Measurements from ENCODE around the gene F7.
"Not testable (repeated sequence)": the region's sequence is repeated elsewhere in the genome, so short reads cannot be mapped to it uniquely, and the experiment has no call there.

The F7 gene

GRCh38 chr13:113099142-113099541, 6.4 kb upstream of the F7 start:
- no peak for DNase-seq
- no peak overlapping the region for H3K27ac ChIP-seq
- H3K27me3 ChIP-seq (replicated peaks) = peaks cover 15% of the 10 kb centered on the region
- no peak overlapping the region for H3K4me3 ChIP-seq (ENCODE audit: low read depth, low read length)
- TF ChIP-seq CTCF (IDR thresholded peaks at IDR 0.05; ENCODE audit: low read depth, low read length, missing control alignments) = no peak
- no peaks in the 10 kb centered on the region for H3K36me3 ChIP-seq (replicated peaks)
- in situ Hi-C loops (cut with HindIII; ENCODE audit: low pct_ligation_motif_present, low sequenced_read_pairs) = no loop called here

GRCh38 chr13:113102302-113102701, 3.3 kb upstream of the F7 start:
- H3K36me3 ChIP-seq (replicated peaks); H3K27ac ChIP-seq; H3K4me3 ChIP-seq (ENCODE audit: low read depth, low read length); in situ Hi-C loops (cut with HindIII; ENCODE audit: low pct_ligation_motif_present, low sequenced_read_pairs); DNase-seq: not testable (repeated sequence)
- peaks cover 12% of the 10 kb centered on the region for H3K27me3 ChIP-seq (replicated peaks)

- no peaks in the 10 kb centered on the region for H3K36me3 ChIP-seq (replicated peaks)
- H3K27ac ChIP-seq = no peak overlapping the region
- in situ Hi-C loops (cut with HindIII; ENCODE audit: low pct_ligation_motif_present, low sequenced_read_pairs) = no loop called here
- TF ChIP-seq CTCF (IDR thresholded peaks at IDR 0.05; ENCODE audit: low read depth, low read length, missing control alignments) = no peak
- DNase-seq = no peak
- H3K4me3 ChIP-seq (ENCODE audit: low read depth, low read length) = no peak overlapping the region
- H3K27me3 ChIP-seq (replicated peaks) = peaks cover 12% of the 10 kb centered on the region
These were observed 2.9 kb upstream of the F7 start for GRCh38 chr13:113102727-113103126.

GRCh38 chr13:113103646-113104045, 1.9 kb upstream of the F7 start:
- peaks cover 7% of the 10 kb centered on the region for H3K27me3 ChIP-seq (replicated peaks)
- no peak for DNase-seq
- no peak for TF ChIP-seq CTCF (IDR thresholded peaks at IDR 0.05; ENCODE audit: low read depth, low read length, missing control alignments)
- H3K36me3 ChIP-seq (replicated peaks) = no peaks in the 10 kb centered on the region
- no peak overlapping the region for H3K27ac ChIP-seq
- H3K4me3 ChIP-seq (ENCODE audit: low read depth, low read length) = no peak overlapping the region
- in situ Hi-C loops (cut with HindIII; ENCODE audit: low pct_ligation_motif_present, low sequenced_read_pairs) = no loop called here

- H3K27ac ChIP-seq = no peak overlapping the region
- no peak for TF ChIP-seq CTCF (IDR thresholded peaks at IDR 0.05; ENCODE audit: low read depth, low read length, missing control alignments)
- H3K4me3 ChIP-seq (ENCODE audit: low read depth, low read length) = no peak overlapping the region
- DNase-seq = no peak
- in situ Hi-C loops (cut with HindIII; ENCODE audit: low pct_ligation_motif_present, low sequenced_read_pairs) = no loop called here
- peaks cover 19% of the 10 kb centered on the region for H3K27me3 ChIP-seq (replicated peaks)
- H3K36me3 ChIP-seq (replicated peaks) = no peaks in the 10 kb centered on the region
These were observed 396 bp downstream of the F7 start for GRCh38 chr13:113105921-113106452.

GRCh38 chr13:113106711-113107351, 1.2 kb downstream of the F7 start:
- no peak for TF ChIP-seq CTCF (IDR thresholded peaks at IDR 0.05; ENCODE audit: low read depth, low read length, missing control alignments)
- DNase-seq = no peak
- Histone ChIP-seq H3K4me3 (ENCODE audit: low read depth, low read length) (no peak overlapping the region), H3K36me3 (replicated peaks) (no peaks in the 10 kb centered on the region), H3K27ac (no peak overlapping the region), H3K27me3 (replicated peaks) (peaks cover 20% of the 10 kb centered on the region)
- in situ Hi-C loops (cut with HindIII; ENCODE audit: low pct_ligation_motif_present, low sequenced_read_pairs) = no loop called here

GRCh38 chr13:113108521-113108920, 2.9 kb downstream of the F7 start:
- H3K4me3 ChIP-seq (ENCODE audit: low read depth, low read length); H3K36me3 ChIP-seq (replicated peaks); in situ Hi-C loops (cut with HindIII; ENCODE audit: low pct_ligation_motif_present, low sequenced_read_pairs); DNase-seq; H3K27ac ChIP-seq: not testable (repeated sequence)
- peaks cover 20% of the 10 kb centered on the region for H3K27me3 ChIP-seq (replicated peaks)

Measured in brain microvascular endothelial cell (primary cell).